DMS 273 (cell line): Measurements from ENCODE around the gene HAND2.

Source experiments
- DNase-seq: peaks from one replicate; lab custom pipeline; 2025; ENCODE audit not compliant: unreplicated experiment; lab: John Stamatoyannopoulos, UW

HAND2 gene

DNA sequence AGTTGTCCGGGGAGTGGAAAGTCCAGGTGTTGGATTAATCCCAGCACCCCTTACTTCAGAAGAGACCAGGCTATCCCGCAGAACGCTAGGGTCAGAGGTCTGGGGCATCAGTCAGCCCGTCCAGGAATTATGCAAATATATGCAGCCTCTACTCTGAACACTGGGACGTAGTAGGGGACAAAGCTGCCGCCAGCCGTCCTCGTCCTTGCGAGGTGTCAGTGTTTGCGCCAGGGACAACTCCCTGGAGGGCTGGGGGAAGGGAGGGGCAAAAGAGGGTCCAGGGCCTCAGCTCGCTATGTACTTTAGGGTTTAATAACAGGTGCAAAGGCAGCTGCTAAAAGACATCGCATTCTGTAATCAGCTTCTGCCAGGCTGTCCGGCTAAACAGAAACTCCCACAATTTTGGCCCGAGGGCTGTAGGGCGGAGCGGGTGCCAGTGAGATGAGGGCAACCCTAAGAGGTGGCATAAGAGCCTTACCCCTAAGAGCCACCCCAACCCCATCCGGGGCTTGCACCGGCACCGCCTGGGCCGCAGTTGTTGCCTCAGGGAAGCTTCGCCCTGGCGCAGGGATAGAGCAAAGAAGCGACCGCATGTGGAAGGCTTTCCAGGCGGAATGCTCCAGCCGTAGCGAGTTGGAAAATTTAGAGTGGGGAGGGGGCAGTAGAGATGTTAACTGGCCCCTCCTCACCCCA is 8.4 kb downstream of the HAND2 start:
- no peak for DNase-seq

DNA sequence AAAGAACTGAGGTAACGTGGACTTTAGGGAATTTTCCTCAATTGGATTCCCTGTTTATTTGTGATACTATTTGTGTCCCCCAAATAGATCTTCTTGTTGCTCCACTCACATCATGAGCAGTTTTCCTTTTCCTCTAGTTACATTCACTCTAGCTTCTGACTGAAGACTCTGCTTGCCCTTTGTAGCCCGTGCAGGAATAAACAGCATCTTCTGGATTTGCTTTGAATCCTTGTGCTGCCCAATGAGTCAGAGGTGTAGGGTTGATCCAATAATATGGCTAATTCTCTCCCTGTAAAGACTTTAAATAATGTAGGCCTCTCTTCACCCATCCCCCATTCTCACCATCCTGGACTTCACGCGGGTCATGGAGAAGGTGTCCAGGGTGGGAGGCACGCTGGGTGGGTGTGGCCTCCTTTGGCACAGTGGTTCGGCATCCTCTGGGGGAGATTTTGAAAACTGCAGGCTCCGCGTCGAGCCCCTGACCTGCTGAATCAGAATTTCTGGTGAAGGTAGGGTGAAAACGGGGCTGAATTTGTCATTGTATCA is 9.0 kb downstream of the HAND2 start:
- no peak for DNase-seq

DNA sequence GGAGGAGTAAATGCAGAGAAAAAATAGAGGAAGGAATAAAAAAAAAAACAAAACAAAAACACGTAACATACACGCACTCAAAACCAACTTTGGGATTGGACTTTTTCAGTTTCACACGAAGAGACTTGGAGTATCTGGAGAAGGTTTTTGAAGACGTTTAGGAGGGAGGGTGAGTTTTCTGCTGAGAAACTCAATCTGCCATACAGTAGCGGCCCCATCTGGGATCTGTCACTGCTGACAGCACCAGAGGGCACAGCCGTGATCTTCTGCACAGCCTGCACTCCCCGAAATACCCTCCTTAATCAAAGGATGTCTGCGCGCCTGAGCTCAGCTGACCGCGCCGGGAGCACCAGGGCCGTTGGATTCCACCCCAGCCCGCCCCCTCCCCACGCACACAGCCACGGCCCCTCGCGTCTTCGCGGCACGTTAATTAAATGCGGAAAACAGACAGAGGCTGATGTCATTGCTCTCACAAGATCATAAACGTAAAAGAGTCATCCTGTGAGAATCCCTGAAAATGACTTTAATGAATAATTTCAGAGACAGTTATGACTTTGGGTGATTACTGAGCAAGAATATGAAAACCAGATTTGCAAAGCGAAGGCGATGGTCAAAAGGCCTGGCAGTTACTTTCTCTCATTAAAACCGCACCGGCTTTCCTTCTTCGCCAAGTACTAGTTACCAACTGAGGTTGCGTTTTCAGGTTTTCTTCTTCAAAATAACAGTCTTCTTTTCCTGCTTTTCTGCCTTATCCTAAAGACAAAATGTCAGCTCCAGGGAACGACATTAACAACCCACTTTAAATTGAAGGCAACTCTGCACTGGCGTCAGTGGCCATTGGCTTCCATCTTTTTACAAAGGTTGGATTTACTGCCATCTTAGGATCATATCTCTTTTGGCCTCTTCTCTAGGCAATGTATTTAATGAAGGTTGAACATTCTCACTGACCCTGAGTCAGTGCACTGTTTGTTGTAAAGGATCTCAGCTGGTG is 10.6 kb downstream of the HAND2 start:
- no peak for DNase-seq

DNA sequence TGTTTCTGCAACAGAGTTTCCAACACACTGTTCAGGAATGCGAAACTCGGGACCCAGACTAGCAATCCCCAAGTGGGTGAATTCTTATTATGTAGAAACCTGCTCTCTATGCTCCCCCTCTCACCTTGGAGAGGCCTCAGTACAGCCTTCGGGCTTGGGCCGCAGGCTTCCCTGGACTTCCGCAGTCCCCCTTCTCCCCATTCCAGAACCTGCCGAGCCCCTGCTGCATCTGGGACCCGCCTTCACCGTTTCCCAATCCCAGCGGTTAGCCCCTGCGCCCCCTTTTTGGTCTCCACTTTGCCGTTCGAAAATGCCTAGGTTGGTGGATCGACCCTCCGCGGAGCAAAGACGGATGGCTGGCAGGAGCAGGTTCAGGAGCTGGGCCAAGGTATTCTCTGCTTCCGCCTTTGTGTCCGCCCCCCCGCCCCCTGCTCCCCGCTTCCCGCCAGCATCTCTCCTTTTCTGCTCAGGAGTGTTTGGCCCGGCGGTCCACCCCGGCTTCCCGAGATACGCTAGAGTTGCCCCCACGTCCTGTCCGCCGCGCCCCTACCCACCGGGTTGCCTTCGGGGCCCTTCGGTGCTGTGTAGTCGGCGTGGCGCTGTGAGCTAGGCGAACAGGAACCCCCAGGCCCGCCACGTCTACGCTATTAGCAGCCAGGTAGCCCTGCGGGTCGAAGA is 11.5 kb downstream of the HAND2 start:
- no peak for DNase-seq

DNA sequence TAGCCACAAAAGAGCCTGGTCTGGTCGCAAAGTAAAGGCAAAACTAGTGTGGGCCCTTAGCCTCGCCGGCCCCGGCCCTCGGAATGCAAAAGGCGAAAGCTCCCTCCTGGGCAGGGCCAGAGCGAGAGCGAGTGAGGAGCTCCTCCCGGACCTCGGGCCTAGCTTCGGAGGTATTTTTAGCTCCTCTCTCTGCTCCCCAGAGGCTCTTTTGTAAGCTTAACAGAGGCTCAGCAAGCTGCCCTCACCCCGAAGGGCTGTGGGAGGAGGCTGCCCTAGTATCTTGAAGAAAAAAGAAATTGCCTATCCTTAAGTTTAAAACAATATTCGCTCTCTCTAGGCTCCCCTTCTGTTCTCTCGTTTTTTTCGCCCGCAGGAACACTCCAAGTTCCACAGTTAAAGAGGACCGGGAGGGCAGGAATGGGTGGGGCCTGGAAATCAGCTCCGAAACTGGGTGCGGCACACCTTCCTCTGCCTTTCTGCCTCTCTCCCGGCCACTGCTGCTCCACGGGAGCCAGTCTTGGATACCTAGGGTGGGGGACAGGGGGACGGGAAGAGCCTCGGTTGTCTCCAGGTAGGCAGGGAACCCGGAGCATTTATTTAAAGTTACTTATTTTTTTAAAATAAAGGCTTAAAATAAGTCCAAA is 12.1 kb downstream of the HAND2 start:
- no peak for DNase-seq

DNA sequence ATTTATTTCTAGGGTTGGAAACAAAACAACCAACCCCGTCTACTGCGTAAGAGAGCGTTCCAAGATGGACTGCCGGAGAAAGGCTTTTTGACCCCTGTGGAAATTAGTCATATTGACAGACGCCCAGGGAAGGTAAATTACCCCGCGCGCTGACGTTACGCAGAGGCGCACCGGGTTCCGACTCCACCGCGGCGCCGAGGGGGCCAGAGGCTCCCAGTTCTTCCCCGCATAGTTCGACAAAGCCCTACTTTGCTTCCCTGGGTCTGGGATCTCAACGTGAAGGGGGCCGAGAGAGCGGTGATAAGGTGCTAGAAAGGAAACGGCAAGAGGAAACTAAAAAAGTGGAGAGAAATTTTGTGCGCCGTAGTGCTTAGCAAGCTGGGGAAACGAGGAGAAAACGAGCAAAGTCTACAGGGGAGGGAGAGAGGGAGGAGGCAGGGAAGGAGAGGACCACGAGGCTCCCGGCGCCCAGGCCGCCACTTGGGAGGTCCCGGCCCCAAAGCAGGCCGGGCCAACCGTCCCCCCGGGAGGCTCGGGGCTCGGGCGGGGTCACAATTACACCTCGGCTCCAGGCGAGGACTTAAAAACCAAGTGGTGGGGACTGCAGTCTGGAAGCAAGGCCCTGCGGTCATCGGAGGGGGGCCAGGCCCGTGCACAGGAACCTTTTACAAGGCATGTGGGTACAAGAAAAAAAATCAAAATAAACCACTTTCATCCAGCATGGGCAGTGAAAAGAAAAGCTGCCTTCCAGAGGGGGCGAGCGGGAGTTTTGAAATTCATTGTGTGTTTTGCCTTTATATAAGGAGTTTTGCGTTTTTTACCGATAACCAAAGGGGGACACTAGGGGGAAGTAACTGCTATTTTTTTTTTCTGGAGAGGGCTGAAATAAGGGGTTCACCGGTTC is 13.2 kb downstream of the HAND2 start:
- no peak for DNase-seq

DNA sequence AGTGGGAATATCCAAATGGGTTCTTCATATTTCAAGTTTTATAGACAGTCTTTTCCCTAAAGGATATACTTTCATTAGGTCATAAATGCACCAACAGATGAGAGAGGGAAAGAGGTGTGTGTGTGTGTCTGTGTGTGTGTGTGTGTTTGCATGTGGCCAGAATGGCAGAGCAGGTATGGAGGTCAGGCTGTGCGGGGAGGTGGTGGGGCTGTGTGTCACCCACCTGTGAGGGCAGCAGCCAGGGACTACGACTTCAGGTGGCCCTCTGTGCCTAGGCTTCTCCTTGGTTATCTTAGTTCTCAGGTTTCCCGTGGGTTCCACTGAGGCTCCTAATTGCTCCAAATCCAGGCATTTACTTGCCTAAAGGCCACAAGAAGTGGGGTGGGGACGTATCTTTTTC is 14.6 kb downstream of the HAND2 start:
- no peak for DNase-seq

DNA sequence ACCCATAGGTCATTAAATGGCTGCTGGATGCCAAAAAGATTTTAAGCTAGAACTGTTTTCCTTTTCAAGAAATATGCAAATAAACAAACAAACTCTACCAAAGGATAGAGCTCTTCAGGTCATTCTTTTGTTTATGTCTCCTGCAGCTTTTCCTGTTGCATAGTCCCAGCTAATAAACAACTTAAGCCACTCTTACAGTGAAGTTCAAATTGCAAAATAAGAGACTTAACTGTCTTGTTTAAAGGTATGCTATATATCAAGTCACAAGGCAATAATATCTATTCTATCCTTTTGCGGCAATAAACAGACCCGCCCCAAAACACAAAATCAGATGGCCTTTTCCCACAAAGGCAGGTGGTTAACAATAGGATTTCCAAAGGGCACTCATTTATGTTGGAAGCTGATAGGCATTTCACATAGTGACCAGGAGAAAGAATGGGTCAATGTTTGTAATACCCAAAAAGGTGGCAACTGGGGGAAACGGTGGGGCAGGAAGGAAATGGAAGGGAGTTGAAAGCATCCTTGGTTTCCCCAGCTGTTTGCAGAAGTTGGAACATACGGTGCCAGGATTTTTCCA is 15.3 kb downstream of the HAND2 start:
- no peak for DNase-seq

DNA sequence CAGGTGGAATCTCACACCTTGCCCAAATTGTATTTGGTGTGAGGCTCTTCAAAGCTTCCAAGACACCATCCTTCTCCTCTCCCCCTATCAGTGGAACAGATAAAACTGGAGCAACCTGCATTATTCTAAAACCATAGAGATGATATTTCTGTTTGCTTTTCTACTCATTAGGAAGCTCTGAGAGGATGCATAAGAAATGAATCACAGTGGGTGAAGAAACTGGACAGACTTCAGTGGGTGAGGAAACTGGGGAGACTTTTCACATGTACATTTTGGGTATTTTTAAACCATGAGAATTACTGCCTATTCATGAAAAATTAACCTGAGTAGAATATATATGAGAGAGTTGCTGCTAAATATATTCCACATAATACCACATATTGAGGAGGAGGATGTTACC is 16.4 kb downstream of the HAND2 start:
- no peak for DNase-seq

DNA sequence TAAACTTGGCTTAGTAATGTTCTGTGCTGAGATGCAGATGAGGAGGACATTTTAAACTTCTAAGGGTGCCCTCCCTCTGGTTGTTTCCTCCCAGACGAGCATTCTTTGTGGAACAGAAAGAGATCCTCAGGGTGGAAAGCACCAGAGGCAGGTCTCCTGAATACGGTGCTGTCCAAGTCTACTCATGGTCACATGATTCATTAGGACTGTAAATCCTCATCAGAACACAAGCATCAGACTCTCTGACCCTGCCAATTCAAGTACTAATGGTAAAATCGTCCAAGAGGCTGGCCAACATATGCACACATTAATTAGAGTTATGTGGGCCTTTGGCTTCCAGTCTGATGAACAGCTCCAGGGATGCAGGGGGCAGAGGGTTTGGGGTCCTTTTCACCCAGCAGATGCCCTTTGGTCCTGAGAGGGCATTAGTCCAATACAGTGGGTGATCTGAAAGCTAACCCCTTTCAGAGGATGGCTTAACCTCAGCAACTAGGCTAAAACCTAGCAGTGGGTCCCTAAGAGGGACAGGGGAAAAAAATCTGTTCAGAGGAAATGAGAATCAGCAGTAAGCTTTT is 18.2 kb downstream of the HAND2 start:
- DNase-seq = no peak

DNA sequence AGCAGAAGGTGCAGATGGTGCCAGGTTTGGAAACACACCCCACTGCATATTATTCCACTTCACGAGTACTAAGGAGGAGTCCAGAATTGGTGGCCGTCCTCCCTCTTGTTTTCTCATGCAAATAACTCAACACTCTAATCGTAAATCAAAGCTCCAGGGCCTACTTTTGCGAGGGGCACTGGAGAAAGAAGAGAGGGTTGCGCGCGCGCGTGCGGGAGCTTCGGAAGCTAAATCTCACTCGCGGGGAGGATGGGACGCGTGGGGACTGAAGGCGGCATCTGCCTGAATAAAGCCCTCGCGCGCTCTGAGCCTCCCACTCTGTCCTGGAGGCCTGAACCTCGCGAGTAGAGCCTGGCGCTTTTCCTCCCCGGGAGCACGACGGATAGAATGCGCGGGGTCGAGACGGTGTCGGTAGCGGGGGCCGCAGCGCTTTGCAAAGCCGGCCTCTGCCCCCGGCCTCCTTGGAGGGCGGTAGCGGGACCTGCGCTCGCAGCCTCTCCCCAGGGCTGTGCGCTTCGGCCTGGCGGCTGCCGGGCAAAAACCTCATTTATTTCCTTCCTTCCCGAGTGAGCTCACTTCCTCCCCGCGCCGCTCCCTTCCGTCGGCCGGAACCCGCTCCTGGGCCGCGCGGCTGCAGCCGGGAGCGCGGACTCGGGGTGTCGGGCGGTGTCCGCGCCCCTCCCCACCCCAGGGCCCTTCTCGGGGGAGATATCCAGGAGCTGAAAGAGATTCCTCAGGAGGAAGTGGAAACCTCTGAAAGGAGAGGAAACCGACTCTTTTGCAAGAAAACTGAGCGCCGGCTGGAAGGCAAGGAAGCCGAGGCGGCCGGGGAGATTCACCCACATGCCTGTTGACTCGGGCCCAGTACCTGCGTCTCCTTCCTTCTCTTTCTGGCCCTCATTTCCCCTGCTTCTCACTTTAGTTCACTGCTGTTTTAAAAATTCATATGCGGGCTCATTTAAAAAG is 20.7 kb downstream of the HAND2 start:
- no peak for DNase-seq

DNA sequence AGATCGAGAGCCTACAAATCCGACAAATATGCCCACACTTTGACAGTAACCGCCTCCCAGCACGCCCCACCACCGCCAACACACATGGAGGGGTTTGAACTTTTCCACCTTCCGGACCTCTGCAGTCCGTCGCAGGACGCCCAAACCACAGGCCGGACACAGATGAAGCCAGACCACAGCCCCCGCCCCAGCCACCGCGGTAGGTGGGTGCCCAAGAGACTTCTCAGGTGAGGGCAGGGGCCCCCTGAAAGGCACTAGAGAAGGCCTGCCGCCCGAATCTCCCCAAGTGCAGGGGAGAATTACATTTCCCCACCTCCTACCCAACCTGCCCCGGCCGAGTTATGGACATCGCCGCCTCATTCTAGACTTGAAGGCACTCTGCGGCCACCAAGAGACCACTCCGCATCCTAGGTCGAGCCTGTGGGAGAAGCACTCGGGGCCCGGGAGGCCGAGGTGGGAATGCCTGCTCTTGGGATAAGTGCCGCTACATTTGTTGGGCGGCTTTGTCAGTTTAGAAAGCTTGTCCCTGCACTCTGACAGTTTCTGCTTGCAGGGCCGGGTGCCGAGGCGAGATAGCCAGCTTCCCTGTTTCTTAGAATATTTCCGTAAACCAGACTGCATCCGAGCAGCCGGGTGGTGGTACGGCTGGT is 21.5 kb downstream of the HAND2 start:
- DNase-seq = no peak

DNA sequence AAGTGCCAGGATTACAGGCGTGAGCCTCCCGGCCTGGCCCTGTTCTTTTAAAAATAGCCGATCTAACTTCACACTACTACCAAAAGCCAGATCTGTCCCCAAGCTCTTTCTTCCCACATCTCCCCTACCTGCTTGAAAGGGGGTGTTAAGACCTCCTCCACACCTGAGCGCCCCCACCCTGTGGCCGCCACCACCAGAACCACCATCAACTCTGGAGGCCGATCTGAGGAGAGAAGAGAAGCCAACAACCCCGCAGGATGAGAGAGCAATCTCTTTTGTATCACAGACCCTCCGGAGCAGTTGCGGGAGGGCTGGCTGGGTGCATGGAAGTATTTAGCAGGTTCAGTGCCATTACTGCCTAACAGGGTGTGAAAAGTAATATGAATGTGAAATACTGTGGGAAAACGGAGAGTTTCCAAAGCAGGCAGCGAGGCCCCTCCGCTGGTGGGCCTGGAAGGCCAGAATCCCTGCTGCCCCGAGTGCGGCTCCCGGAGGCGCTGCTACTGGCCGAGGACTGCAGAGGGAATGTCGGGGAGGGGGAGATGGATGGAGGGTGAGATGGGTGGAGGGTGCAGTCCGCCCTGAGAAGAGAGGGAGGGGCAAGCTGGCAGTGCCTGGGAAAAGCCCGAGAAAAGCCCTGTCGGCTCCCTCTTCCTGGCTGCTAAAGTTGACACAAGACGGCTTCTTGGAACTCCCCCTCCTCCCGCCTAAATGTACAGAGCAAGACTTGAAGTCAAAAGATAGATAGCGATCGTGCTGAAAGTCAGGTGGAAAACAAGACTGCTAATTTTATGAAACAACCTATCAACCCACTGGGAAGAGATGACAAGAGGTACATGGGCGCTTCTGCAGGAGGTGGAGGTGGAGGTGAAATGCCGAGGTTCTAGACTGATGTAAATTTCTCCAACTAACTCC is 22.3 kb downstream of the HAND2 start:
- no peak for DNase-seq

DNA sequence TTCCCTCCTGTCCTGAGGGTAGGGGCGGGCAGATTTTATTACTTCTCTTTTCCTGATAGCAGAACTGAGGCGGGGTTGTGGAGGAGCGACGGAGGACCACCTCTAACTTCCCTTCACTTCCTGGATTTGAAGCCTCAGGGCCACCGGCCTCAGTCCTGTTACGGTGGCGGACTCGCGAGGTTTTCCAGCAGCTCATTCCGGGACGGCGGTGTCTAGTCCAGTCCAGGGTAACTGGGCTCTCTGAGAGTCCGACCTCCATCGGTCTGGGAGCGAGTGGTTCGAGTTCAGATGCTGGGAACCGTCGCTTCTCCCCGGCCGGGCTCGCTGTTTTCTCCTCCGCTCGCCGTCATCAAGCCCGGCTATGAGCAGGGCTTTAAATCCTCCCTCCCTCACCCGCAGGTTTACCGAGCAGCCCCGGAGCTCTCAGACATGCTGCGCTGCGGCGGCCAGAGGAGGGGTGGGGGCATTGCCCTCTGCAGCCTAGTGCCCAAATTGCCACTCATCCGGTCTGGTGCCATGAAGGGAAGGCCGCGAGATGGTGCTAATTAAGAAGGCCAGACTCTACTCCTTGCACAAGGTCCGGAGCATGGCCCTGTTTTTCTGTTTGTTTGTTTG is 23.3 kb downstream of the HAND2 start:
- DNase-seq = no peak

DNA sequence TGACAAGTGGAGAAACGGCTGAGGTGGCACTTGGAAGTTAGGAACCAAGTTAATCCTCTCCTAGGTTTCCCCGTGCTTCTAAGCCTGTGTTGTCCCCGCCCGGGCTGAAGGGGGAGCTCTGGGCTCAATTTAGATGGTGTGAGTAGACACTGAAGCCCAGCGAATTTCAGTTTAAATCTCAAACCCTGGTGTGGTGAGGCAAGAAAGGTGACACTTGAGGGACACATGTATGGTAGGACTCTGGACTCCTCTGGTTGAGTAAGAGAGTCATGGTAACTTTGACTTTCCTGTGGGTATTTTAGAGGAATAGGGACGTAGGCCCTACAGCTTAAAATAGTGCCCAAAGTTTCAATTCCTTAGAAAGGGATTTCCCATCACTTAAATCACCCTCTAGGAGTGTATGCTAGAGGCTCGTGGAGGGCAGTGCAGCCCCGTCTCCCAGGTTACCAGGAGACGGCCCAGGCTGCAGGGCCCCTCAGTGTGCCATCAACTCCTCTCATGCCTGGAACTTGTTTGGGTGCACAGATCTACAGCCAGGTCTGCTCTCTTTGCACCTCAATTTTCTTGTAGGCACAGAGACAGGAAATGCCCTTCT is 24.0 kb downstream of the HAND2 start:
- DNase-seq = peak; percentile 65

DNA sequence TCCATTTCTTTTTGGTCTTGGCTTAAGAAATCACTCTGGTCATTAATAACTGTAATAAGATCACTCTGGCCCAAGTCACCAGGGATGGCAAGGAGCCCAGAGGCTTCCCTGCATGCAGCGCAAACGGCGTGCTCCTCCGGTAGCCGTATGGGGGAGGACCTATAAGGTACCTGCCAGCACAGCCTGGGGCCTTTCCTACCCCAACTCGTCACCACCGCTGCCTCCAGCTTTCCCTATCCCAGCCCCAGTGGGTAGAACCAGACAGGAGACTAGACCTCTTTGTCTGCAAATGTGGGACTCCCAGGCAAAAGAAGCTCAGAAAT is 25.9 kb downstream of the HAND2 start:
- DNase-seq = no peak
